GM12892 (cell line): Measurements from ENCODE around the gene VEGFB.

ENCODE experiments used
- POLR2A ChIP-seq: IDR thresholded peaks from 2 replicates; pipeline ENCODE4 v1.6.1; 2011; ENCODE audit warnings: low read depth, low read length, control low read depth
- POLR2AphosphoS5 ChIP-seq: IDR thresholded peaks from 2 replicates; pipeline ENCODE4 v1.6.1; 2011; ENCODE audit warnings: low read depth, low read length, control low read depth
- TAF1 ChIP-seq: IDR thresholded peaks from 2 replicates; pipeline ENCODE4 v1.6.1; 2011; ENCODE audit warnings: low read depth, mild to moderate bottlenecking, control low read depth, low read length, borderline replicate concordance

- no peak for TF ChIP-seq POLR2A
- TF ChIP-seq POLR2AphosphoS5 = no peak
- TF ChIP-seq TAF1 = no peak
Measured at GRCh38 chr11:64267207-64267945, 33.0 kb downstream of the VEGFB start.
